22Rv1 (cell line): ENCODE measurements around the gene ABCA13.

Experiments
- H3K27ac ChIP-seq: fragments of 450-650 bp; 2 replicates; pipeline ENCODE4 v1.5.1; 2017
- CTCF ChIP-seq: fragments of 450-650 bp; IDR thresholded peaks from 2 replicates; pipeline ENCODE4 v1.5.1; 2017; ENCODE audit warnings: mild to moderate bottlenecking
- ZFX ChIP-seq: fragments of 450-650 bp; IDR thresholded peaks from 2 replicates; pipeline ENCODE4 v1.6.1; 2017; ENCODE audit warnings: antibody characterized with exemption, borderline replicate concordance

Gene ABCA13

GRCh38 chr7:48427671-48428070, 256.4 kb downstream of the ABCA13 start:
- no peak overlapping the region for H3K27ac ChIP-seq
- no peak for TF ChIP-seq CTCF
- no peak for TF ChIP-seq ZFX

- H3K27ac ChIP-seq = no peak overlapping the region
- TF ChIP-seq CTCF (no peak), ZFX (no peak)
Measured at GRCh38 chr7:48428091-48428684, 256.9 kb downstream of the ABCA13 start.

- no peak overlapping the region for H3K27ac ChIP-seq
- TF ChIP-seq ZFX (no peak), CTCF (no peak)
Measured at GRCh38 chr7:48429117-48429516, 257.9 kb downstream of the ABCA13 start.

GRCh38 chr7:48438206-48438605, 266.9 kb downstream of the ABCA13 start:
- no peak overlapping the region for H3K27ac ChIP-seq
- TF ChIP-seq ZFX (no peak), CTCF (no peak)

GRCh38 chr7:48441848-48442492, 270.7 kb downstream of the ABCA13 start:
- TF ChIP-seq ZFX = no peak
- TF ChIP-seq CTCF = no peak

GRCh38 chr7:48443051-48443450, 271.8 kb downstream of the ABCA13 start:
- TF ChIP-seq ZFX (no peak), CTCF (no peak)
- H3K27ac ChIP-seq = no peak overlapping the region

More at GRCh38 chr7:48441848-48442492, 270.7 kb downstream of the ABCA13 start:
- no peak overlapping the region for H3K27ac ChIP-seq

- no peak overlapping the region for H3K27ac ChIP-seq
- no peak for TF ChIP-seq CTCF
- no peak for TF ChIP-seq ZFX
Measured at GRCh38 chr7:48446721-48447120, 275.5 kb downstream of the ABCA13 start.
